Putamen (tissue), 1 donor: ENCODE results near the gene MAPK7.

Experiments
- DNase-seq: peaks from one replicate; pipeline ENCODE4 v3.0.0-alpha.2; 2016; ENCODE audit warnings: low spot score

Gene MAPK7

DNA sequence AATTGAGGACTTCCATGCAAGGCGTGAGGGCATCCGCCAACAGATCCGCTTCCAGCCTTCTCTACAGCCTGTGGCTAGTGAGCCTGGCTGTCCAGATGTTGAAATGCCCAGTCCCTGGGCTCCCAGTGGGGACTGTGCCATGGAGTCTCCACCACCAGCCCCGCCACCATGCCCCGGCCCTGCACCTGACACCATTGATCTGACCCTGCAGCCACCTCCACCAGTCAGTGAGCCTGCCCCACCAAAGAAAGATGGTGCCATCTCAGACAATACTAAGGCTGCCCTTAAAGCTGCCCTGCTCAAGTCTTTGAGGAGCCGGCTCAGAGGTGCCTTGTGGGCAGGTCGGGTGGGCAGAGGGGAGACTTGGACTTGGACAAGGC lies 3.1 kb downstream of the MAPK7 start:
- DNase-seq: no peak

- no peak for DNase-seq
These were observed 3.6 kb downstream of the MAPK7 start for GRCh38 chr17:19381741-19382444.

DNA sequence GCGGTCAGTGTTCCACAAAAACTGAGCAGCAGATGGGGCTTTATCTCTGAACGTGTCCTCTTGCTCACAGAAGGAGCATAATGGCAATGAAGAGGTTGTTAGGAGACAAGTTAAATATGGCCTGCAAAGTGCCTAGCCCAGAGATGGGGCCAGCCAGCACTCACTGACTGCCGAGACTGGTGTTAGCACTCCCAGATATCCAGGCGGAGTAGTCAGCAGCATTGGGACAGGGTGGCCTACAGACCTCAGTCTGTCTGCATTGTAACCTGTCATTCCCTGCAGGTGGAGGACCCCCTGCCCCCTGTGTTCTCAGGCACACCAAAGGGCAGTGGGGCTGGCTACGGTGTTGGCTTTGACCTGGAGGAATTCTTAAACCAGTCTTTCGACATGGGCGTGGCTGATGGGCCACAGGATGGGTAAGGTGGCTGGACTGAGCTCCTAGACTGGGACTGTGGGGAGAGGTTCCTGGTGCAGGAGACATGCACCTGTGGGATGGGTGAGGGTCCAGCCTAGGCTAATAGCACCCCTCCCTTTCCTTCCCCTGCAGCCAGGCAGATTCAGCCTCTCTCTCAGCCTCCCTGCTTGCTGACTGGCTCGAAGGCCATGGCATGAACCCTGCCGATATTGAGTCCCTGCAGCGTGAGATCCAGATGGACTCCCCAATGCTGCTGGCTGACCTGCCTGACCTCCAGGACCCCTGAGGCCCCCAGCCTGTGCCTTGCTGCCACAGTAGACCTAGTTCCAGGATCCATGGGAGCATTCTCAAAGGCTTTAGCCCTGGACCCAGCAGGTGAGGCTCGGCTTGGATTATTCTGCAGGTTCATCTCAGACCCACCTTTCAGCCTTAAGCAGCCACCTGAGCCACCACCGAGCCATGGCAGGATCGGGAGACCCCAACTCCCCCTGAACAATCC lies 4.5 kb downstream of the MAPK7 start:
- no peak for DNase-seq

DNA sequence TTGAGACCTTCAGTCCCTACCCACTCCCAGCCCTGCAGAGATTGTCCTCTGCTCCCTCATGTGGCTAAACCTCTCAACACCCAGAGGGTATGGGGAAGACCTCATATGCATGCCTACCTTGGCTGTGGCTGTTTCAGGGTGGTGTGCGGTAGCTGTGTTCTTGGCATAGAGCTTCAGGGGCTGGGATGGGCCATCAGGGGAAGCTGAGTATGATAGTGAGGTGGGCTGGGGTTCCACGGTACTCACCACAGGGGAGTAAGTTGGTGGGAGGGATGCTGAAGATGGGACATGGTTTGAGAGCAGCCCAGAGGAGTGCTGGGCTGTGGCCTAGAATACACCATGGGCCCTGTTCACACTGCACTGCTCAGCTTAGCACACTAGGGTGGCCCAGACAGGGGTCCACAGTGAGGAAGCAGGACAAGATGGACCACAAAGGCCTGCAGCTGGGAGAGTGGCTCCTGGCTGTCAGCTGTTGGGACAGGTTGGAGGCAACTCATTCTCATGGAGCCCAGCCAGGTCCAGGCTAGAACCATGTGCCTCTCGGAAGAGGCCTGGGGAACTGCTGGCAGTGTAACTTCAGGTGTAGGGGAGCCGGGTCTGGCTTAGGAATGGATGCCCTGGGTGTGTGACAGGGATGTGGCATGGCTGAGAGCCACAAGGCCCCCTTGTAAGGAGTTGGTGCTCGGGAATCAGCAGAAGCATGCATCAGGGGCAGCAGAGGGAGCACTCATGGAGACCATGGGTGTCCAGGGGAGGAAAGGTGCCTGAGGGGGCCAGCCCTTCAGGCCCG lies 5.6 kb downstream of the MAPK7 start:
- no peak for DNase-seq

DNA sequence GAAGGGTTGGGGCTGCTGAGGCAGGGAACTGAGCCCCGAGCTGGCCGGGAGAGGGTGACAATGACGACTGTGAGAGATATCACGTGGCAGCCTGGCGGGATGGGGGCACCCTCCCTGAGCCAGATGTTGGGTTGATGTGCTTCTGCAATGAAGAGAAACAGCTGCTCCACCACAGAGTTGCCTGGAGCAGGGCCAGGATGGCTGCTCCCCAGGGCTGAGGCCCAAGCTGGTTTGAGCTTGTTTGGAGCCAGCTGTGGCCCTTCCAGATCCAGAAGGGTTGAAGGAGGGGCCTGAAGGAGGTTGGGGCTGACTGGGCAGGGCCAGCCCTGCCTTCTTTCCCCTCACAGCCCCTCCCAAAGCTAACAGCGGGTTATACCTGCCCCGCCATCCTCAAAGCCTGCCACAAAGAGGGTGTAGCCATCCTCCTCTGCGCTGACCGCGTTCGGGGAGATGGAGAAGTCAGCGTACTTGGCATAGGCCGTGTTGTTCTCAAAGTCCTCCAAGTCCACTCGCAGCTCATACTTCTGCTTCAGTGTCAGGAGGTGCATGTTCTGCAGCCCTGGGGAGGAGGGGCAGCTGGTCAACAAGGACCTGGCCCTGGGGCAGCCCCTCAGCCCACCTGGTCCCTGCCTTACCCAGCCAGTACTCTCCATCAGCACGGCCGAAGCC lies 6.6 kb downstream of the MAPK7 start:
- DNase-seq: peak; percentile 90

GRCh38 chr17:19385521-19385983 lies 7.3 kb downstream of the MAPK7 start:
- no peak for DNase-seq

DNA sequence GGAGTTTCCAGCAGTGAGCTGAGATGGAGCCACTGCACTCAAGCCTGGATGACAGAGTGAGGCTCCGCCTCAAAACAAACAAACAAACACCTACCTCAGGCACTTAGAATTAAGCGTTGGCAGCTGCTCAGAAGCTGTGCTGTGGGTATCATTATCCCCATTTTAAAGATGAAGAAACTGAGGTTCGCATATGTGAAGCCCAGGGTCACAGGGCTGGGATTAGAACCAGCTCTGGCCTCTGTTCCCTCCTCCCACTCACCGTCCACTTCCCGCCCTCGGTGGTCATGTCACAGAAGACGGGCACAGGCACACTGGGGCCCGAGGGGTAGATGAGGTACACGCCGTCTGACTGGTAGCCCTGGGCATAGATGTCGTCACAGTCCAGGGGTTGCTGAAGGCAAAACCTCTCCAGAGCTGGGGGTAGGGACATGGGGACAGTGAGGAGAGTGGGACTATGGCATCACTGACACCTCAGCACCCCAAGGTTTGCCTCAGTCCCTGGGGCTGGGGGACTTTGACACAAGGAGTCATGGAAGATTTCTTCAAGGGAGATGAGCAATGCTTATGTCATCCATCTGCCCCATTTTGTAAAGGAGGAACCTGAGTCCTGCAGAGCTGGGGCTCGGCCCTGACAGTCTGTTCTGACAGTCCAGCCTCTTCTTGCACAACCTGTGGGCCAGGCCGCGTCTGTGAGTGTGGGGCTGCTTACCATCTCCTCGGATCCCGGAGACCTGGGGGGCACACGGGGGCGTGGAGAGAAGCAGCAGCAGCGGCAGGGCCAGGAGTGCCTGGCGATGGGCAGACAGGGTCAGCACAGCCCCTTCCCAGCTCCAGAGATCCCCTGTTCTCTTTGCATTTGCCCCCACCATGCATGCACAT lies 8.0 kb downstream of the MAPK7 start:
- no peak for DNase-seq

GRCh38 chr17:19386974-19387920 lies 8.9 kb downstream of the MAPK7 start, which contains the start of gene MFAP4:
Gene MFAP4 (minus strand): TSS chr17:19387190. CDS start chr17:19387155, 35 bp downstream.
- no peak for DNase-seq

- DNase-seq: no peak
These were observed 9.7 kb downstream of the MAPK7 start for GRCh38 chr17:19387921-19388521.

DNA sequence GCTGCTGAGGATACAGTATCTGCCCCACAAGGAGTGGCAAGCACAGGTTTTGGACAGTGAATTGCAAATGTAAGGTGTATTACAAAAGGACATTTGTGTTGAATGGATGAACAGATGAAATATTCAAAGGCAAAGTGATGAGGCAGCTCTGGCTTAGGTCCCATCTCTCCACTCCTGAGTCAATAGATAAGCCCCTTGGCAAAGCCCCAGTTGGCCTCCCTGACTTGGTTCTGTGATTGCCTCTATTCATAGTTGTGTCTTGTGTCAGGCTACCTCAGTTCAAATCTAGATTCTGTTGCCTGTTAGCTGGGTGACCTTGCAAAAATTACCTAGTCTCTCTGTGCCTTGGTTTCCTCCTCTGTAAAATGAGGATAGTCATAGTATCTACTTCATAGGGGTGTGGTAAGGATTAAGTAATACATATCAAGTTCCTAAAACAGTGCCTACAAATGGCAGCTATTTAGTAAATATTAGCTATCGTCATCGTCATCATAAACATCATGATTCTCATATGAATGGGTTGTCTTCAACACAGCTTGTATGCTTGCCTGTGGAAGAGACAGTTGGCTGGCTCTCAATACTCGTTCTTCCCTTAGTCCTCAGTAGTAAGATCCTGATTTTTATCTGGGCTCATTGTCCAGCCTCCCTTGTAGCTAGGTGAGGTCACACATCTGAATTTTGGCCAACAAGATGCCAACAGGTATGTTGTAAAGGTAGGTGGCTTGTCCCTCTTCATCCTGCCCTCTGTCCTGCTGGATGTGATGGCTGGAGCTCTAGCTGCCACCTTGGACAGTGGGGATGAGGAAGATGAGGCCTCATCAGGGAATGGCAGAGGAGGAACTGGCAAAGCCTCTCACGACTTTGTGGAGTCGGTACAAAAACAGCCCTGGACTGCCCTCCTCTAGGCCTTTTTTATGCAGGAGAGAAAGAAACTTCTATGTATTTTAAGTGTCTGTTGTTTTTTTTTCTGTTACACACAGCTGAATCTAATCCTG lies 10.8 kb downstream of the MAPK7 start:
- DNase-seq: no peak

- no peak for DNase-seq
These were observed 12.7 kb downstream of the MAPK7 start for GRCh38 chr17:19390951-19391350.

DNA sequence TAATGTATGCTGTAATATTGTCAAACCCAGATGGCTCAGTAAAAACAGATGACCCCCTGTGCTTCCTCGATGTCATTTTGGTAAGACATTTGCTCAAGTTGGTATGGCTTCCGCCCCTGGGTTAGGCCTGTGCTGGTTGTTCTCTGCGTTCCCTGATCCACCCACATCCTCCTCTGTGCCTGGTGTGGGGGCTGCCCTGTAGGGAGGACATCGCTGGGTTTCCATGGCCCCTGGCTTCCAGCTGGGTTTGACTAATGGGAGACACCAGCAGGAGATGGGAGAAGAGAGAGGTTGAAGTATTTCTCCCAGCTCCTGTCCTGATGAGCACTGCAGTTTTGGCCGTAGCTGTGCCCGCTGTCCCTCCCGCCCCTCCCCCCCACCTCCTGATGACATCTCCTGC lies 13.1 kb downstream of the MAPK7 start:
- DNase-seq: no peak

GRCh38 chr17:19392303-19392702 lies 14.0 kb downstream of the MAPK7 start:
- DNase-seq: no peak

DNA sequence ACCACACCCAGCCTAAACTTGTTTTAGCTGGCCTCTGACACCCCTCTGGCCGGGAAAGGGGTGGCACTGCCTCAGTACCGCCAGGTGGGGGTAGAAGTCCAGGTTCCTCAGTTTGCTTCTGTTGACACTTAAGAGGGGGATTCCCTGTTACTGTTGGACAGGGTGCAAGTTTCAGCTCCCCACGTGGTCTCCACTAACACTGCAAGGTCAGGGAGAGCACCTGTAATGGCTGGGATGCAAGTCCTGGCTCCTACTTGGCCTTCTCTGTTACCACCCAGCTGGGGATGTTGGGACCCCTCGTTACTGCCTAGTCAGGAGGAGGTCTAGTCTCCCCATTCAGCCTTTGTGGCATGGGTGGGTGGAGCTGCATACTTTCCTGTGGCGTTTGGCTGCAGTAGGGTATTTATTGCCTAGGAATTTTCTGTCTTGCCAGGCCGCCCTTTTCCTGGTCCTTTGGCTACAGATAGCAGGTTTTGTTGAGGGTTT lies 19.3 kb downstream of the MAPK7 start:
- no peak for DNase-seq

DNA sequence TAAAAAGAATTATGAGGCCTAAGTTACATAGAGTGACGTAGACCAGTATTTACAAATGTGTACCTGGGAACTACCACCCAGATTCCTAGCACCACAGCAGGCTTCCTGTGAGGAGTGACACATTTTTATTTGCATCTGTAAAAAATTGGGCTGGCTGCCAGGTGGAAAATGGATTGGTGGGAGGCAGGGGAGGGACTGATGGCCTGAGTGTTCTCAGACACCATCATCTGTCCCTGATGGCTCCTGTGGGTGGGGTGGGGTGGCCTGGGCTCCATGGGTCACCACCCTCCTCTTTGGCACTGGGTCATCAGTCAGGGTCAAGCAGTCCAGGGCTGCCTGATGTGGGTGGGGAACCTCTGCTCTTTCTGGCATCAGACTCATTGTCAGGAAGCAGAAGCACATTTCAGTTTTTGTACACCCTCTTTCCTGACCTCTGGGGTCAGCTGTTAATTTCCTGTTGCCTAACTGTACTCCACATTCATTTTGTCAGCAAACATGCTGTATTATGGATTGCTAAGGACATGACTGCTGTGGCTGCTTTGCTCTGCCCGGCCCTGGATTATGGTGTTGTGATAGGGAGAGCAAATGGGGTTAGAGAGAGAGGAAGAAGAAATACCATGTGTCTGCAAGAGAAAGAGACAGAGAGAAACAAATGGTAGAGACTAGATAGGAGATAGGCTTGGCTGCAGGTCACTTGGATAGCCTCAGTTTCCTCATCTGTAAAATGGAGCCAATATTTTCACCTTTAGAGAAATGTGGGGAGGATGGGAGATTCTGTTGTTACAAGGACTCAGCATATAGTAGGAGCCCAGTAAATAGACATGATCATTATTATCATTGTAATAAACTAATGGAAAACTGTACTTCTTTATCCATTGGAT lies 20.2 kb downstream of the MAPK7 start:
- no peak for DNase-seq

GRCh38 chr17:19399750-19400450 lies 21.6 kb downstream of the MAPK7 start:
- DNase-seq: no peak
